ENCODE measurements around the gene CNN1. TPM values are rescaled to one million over a fixed set of nuclear protein-coding genes. Genes with fewer than 3 reads are reported as not detected.

Gene CNN1
- total and polyA plus RNA-seq, 9 of the 15 experiments (the other 6 are each of a cell fraction or from before 2014, with no cell fraction given): 0.23 to 10.6 (median 5.2) TPM

DNA sequence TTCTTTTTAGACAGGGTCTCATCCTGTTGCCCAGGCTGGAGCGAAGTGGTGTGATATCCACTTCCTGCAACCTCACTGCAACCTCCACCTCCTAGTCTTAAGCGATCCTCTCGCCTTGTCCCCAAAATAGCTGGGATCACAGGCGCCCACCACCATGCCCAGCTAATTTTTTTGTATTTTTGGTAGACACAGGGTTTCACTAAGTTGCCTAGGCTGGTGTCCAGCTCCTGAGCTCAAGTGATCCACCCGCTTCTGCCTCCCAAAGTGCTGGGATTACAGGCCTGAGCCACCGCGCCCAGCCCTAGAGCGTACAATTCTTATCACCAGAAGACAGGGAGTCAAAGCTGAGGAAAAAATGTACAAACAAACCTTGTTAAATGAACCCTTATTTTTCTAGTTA, 24.9 kb downstream of the CNN1 start (continued):
- TF ChIP-seq DPF2 (IDR thresholded peaks at IDR 0.05): peak; percentile 72; the same call in 1 of the 2 replicates
- TF ChIP-seq DMBX1 (CRISPR knock-in tag; IDR thresholded peaks at IDR 0.05; ENCODE audit: borderline replicate concordance): peak; percentile 77; the same call in 1 of the 2 replicates
- peak; percentile 60 for TF ChIP-seq CBFA2T3 (IDR thresholded peaks at IDR 0.05)
- no peak for TF ChIP-seq RBM34 (IDR thresholded peaks at IDR 0.05; ENCODE audit: borderline replicate concordance, insufficient read depth, low read length)
- no peak for TF ChIP-seq NUFIP1 (IDR thresholded peaks at IDR 0.05; ENCODE audit: partially characterized antibody)
- peak; percentile 70 for TF ChIP-seq TCF3 (CRISPR knock-in tag; IDR thresholded peaks at IDR 0.05)
- TF ChIP-seq L3MBTL2 (IDR thresholded peaks at IDR 0.05): 0 out of 2 replicates have a peak, but pooled peaks have one; percentile 42
- TF ChIP-seq CREM (IDR thresholded peaks at IDR 0.05; ENCODE audit: low read depth): 0 out of 2 replicates have a peak, but pooled peaks have one; percentile 13
- TF ChIP-seq, protein P1, sequence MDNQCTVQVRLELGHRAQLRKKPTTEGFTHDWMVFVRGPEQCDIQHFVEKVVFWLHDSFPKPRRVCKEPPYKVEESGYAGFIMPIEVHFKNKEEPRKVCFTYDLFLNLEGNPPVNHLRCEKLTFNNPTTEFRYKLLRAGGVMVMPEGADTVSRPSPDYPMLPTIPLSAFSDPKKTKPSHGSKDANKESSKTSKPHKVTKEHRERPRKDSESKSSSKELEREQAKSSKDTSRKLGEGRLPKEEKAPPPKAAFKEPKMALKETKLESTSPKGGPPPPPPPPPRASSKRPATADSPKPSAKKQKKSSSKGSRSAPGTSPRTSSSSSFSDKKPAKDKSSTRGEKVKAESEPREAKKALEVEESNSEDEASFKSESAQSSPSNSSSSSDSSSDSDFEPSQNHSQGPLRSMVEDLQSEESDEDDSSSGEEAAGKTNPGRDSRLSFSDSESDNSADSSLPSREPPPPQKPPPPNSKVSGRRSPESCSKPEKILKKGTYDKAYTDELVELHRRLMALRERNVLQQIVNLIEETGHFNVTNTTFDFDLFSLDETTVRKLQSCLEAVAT (IDR thresholded peaks at IDR 0.05): peak; percentile 35 to 51; a peak in 2 of 4 replicates
- TF ChIP-seq SUPT5H (IDR thresholded peaks at IDR 0.05): 0 out of 2 replicates have a peak, but pooled peaks have one; percentile 27
- TF ChIP-seq NFRKB (IDR thresholded peaks at IDR 0.05; ENCODE audit: low read depth): peak; percentile 64; the same call in 1 of the 2 replicates
- peak; percentile 28; the same call in 1 of the 2 replicates for TF ChIP-seq SMAD4 (CRISPR knock-in tag; conservative IDR thresholded peaks at IDR 0.05)
- no peak for TF ChIP-seq ZNF77 (CRISPR knock-in tag; IDR thresholded peaks at IDR 0.05)
- TF ChIP-seq BRD9 (IDR thresholded peaks at IDR 0.05; ENCODE audit: low read depth, partially characterized antibody): peak; percentile 65
- TF ChIP-seq, protein P2, sequence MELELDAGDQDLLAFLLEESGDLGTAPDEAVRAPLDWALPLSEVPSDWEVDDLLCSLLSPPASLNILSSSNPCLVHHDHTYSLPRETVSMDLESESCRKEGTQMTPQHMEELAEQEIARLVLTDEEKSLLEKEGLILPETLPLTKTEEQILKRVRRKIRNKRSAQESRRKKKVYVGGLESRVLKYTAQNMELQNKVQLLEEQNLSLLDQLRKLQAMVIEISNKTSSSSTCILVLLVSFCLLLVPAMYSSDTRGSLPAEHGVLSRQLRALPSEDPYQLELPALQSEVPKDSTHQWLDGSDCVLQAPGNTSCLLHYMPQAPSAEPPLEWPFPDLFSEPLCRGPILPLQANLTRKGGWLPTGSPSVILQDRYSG (tag; conservative IDR thresholded peaks at IDR 0.05; ENCODE audit: low read depth): 0 out of 2 replicates have a peak, but pooled peaks have one; percentile 35
- TF ChIP-seq NR4A1 (CRISPR knock-in tag; IDR thresholded peaks at IDR 0.05): no peak
- peak; percentile 84 for TF ChIP-seq NR4A1 (tag; IDR thresholded peaks at IDR 0.05)
- 0 out of 4 replicates have a peak, but pooled peaks of 1 of the 2 experiments have one; percentile 9 for TF ChIP-seq HDAC1 (IDR thresholded peaks at IDR 0.05)
- TF ChIP-seq ZNF175 (CRISPR knock-in tag; IDR thresholded peaks at IDR 0.05; ENCODE audit: low read depth): 0 out of 2 replicates have a peak, but pooled peaks have one; percentile 4
- TF ChIP-seq NCOA4 (IDR thresholded peaks at IDR 0.05; ENCODE audit: partially characterized antibody): no peak
- TF ChIP-seq, protein P3, sequence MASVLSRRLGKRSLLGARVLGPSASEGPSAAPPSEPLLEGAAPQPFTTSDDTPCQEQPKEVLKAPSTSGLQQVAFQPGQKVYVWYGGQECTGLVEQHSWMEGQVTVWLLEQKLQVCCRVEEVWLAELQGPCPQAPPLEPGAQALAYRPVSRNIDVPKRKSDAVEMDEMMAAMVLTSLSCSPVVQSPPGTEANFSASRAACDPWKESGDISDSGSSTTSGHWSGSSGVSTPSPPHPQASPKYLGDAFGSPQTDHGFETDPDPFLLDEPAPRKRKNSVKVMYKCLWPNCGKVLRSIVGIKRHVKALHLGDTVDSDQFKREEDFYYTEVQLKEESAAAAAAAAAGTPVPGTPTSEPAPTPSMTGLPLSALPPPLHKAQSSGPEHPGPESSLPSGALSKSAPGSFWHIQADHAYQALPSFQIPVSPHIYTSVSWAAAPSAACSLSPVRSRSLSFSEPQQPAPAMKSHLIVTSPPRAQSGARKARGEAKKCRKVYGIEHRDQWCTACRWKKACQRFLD (CRISPR knock-in tag; IDR thresholded peaks at IDR 0.05): peak; percentile 47; the same call in 1 of the 2 replicates
- TF ChIP-seq ZNF174 (CRISPR knock-in tag; IDR thresholded peaks at IDR 0.05): no peak
- peak; percentile 40; the same call in 1 of the 2 replicates for TF ChIP-seq RBFOX2 (IDR thresholded peaks at IDR 0.05; ENCODE audit: low read depth, low read length)
- TF ChIP-seq MTA2 (IDR thresholded peaks at IDR 0.05; ENCODE audit: low read depth): peak; percentile 30; the same call in 1 of the 2 replicates
- TF ChIP-seq, protein P4, sequence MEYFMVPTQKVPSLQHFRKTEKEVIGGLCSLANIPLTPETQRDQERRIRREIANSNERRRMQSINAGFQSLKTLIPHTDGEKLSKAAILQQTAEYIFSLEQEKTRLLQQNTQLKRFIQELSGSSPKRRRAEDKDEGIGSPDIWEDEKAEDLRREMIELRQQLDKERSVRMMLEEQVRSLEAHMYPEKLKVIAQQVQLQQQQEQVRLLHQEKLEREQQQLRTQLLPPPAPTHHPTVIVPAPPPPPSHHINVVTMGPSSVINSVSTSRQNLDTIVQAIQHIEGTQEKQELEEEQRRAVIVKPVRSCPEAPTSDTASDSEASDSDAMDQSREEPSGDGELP (CRISPR knock-in tag; IDR thresholded peaks at IDR 0.05; ENCODE audit: borderline replicate concordance): peak; percentile 17; the same call in 1 of the 2 replicates
- peak; percentile 50; the same call in 1 of the 2 replicates for TF ChIP-seq POLR2A (conservative IDR thresholded peaks at IDR 0.05)
- TF ChIP-seq MTA3 (IDR thresholded peaks at IDR 0.05; ENCODE audit: borderline replicate concordance): 0 out of 2 replicates have a peak, but pooled peaks have one; percentile 28
- peak; percentile 57; the same call in 1 of the 2 replicates for TF ChIP-seq CXXC5 (CRISPR knock-in tag; IDR thresholded peaks at IDR 0.05)
